ENCODE measurements around the gene HPCAL1. TPM values are rescaled to one million over a fixed set of nuclear protein-coding genes. Genes with fewer than 3 reads are reported as not detected.

Gene HPCAL1
- total RNA-seq, 1 donor from 2014 or later = 12.3 TPM

DNA sequence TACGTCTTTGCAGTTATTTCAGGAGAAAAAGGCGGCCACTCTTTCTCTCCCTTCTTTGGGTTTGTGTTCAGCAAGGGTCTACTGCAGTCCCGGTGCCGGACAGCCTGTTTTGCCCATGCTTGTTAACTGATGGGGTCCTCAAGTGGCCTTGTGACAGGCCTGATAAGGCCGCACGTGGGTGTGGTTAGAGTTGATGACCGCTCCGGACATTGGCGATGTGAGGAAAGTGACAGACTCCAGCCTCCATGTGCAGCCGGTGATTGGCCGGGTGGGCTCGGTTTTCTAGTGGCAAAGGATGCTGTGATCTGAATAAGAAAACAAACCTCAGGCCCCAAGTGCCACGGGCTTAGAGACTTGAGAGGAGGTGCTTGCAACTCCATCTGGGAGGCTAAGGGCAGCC lies 15.6 kb downstream of the HPCAL1 start:
- Histone ChIP-seq H3K27ac (ENCODE audit: low read depth, low read length) (no peak overlapping the region), H4K20me1 (ENCODE audit: insufficient read depth, low read length) (peaks cover 17% of the 10 kb centered on the region), H3K4me1 (ENCODE audit: insufficient read depth, low read length) (peaks cover 6% of the 10 kb centered on the region), H3K4me3 (ENCODE audit: insufficient read depth, low read depth, low read length) (no peak overlapping the region), H3K79me2 (ENCODE audit: insufficient read depth, low read length) (peaks cover 61% of the 10 kb centered on the region), H3K27me3 (ENCODE audit: insufficient read depth, low read length) (no peaks in the 10 kb centered on the region), H3K9me3 (ENCODE audit: insufficient read depth, low read depth, low read length) (no peaks in the 10 kb centered on the region), H3K9ac (ENCODE audit: low read length) (no peak overlapping the region), H3K36me3 (ENCODE audit: insufficient read depth, low read length) (no peaks in the 10 kb centered on the region), H3K4me2 (ENCODE audit: low read length) (no peak overlapping the region), H2AFZ (ENCODE audit: low read depth, low read length) (no peak overlapping the region)
- H3K4me1 Mint-ChIP-seq (ENCODE audit: low read depth, unreplicated experiment) = no peaks in the 10 kb centered on the region
- DNase-seq (ENCODE audit: low read depth) (no peak), FAIRE-seq (no peak)
- no peak for TF ChIP-seq EZH2 (IDR thresholded peaks at IDR 0.05; ENCODE audit: insufficient read depth, low read length)
- TF ChIP-seq, protein P1, sequence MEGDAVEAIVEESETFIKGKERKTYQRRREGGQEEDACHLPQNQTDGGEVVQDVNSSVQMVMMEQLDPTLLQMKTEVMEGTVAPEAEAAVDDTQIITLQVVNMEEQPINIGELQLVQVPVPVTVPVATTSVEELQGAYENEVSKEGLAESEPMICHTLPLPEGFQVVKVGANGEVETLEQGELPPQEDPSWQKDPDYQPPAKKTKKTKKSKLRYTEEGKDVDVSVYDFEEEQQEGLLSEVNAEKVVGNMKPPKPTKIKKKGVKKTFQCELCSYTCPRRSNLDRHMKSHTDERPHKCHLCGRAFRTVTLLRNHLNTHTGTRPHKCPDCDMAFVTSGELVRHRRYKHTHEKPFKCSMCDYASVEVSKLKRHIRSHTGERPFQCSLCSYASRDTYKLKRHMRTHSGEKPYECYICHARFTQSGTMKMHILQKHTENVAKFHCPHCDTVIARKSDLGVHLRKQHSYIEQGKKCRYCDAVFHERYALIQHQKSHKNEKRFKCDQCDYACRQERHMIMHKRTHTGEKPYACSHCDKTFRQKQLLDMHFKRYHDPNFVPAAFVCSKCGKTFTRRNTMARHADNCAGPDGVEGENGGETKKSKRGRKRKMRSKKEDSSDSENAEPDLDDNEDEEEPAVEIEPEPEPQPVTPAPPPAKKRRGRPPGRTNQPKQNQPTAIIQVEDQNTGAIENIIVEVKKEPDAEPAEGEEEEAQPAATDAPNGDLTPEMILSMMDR (IDR thresholded peaks at IDR 0.05; ENCODE audit: insufficient read depth, low read depth, low read length) = no peak
- H3K27me3 Mint-ChIP-seq (ENCODE audit: low read depth, unreplicated experiment) = peaks cover 2% of the 10 kb centered on the region
- H3K36me3 Mint-ChIP-seq (ENCODE audit: low read depth, unreplicated experiment) = peaks cover 9% of the 10 kb centered on the region
- H3K9me3 Mint-ChIP-seq (ENCODE audit: unreplicated experiment) = peaks cover 20% of the 10 kb centered on the region
- H3K4me3 Mint-ChIP-seq (ENCODE audit: unreplicated experiment) = no peak overlapping the region
- no peak overlapping the region for H3K27ac Mint-ChIP-seq (ENCODE audit: unreplicated experiment)

- no peak overlapping the region for H3K4me3 Mint-ChIP-seq (ENCODE audit: unreplicated experiment)
- peaks cover 2% of the 10 kb centered on the region for H3K4me1 Mint-ChIP-seq (ENCODE audit: low read depth, unreplicated experiment)
- Histone ChIP-seq H3K9ac (ENCODE audit: low read length) (no peak overlapping the region), H3K4me2 (ENCODE audit: low read length) (no peak overlapping the region), H3K4me1 (ENCODE audit: insufficient read depth, low read length) (peaks cover 6% of the 10 kb centered on the region), H2AFZ (ENCODE audit: low read depth, low read length) (no peak overlapping the region), H4K20me1 (ENCODE audit: insufficient read depth, low read length) (peaks cover 18% of the 10 kb centered on the region), H3K79me2 (ENCODE audit: insufficient read depth, low read length) (peaks cover 55% of the 10 kb centered on the region), H3K27ac (ENCODE audit: low read depth, low read length) (no peak overlapping the region), H3K9me3 (ENCODE audit: insufficient read depth, low read depth, low read length) (no peaks in the 10 kb centered on the region), H3K4me3 (ENCODE audit: insufficient read depth, low read depth, low read length) (no peak overlapping the region), H3K36me3 (ENCODE audit: insufficient read depth, low read length) (no peaks in the 10 kb centered on the region), H3K27me3 (ENCODE audit: insufficient read depth, low read length) (no peaks in the 10 kb centered on the region)
- DNase-seq (ENCODE audit: low read depth) (no peak), FAIRE-seq (no peak)
- peaks cover 25% of the 10 kb centered on the region for H3K9me3 Mint-ChIP-seq (ENCODE audit: unreplicated experiment)
- TF ChIP-seq, protein P1 (IDR thresholded peaks at IDR 0.05; ENCODE audit: insufficient read depth, low read depth, low read length) = no peak
- no peak for TF ChIP-seq EZH2 (IDR thresholded peaks at IDR 0.05; ENCODE audit: insufficient read depth, low read length)
- peaks cover 2% of the 10 kb centered on the region for H3K27me3 Mint-ChIP-seq (ENCODE audit: low read depth, unreplicated experiment)
- no peak overlapping the region for H3K27ac Mint-ChIP-seq (ENCODE audit: unreplicated experiment)
- peaks cover 13% of the 10 kb centered on the region for H3K36me3 Mint-ChIP-seq (ENCODE audit: low read depth, unreplicated experiment)
These were observed 17.3 kb downstream of the HPCAL1 start for GRCh38 chr2:10319892-10320574.

DNA sequence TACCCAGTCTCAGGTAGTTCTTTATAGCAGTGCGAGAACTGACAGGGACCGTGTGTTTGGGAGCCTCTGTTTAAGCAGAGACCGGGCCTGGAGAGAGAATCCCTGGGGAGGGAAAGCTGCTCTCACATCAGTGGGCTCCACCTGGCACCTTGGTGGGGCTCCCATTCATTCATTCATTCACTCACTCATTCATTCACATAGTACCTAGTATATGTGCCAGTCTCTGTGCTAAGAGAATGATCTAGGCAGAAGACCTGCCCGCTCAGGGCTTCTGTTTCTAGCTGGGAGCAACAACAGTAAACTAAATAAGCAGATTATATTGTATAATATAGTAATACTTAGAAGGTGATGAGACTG lies 17.8 kb downstream of the HPCAL1 start:
- Histone ChIP-seq H4K20me1 (ENCODE audit: insufficient read depth, low read length) (peaks cover 18% of the 10 kb centered on the region), H2AFZ (ENCODE audit: low read depth, low read length) (no peak overlapping the region), H3K4me3 (ENCODE audit: insufficient read depth, low read depth, low read length) (no peak overlapping the region), H3K4me2 (ENCODE audit: low read length) (no peak overlapping the region), H3K9me3 (ENCODE audit: insufficient read depth, low read depth, low read length) (no peaks in the 10 kb centered on the region), H3K27ac (ENCODE audit: low read depth, low read length) (no peak overlapping the region), H3K27me3 (ENCODE audit: insufficient read depth, low read length) (no peaks in the 10 kb centered on the region), H3K4me1 (ENCODE audit: insufficient read depth, low read length) (peaks cover 6% of the 10 kb centered on the region), H3K36me3 (ENCODE audit: insufficient read depth, low read length) (no peaks in the 10 kb centered on the region), H3K9ac (ENCODE audit: low read length) (no peak overlapping the region), H3K79me2 (ENCODE audit: insufficient read depth, low read length) (peaks cover 52% of the 10 kb centered on the region)
- H3K27ac Mint-ChIP-seq (ENCODE audit: unreplicated experiment) = no peak overlapping the region
- FAIRE-seq (no peak), DNase-seq (ENCODE audit: low read depth) (no peak)
- no peak overlapping the region for H3K4me3 Mint-ChIP-seq (ENCODE audit: unreplicated experiment)
- TF ChIP-seq, protein P1 (IDR thresholded peaks at IDR 0.05; ENCODE audit: insufficient read depth, low read depth, low read length) = no peak
- TF ChIP-seq EZH2 (IDR thresholded peaks at IDR 0.05; ENCODE audit: insufficient read depth, low read length) = no peak
- H3K36me3 Mint-ChIP-seq (ENCODE audit: low read depth, unreplicated experiment) = peaks cover 13% of the 10 kb centered on the region
- H3K27me3 Mint-ChIP-seq (ENCODE audit: low read depth, unreplicated experiment) = peaks cover 2% of the 10 kb centered on the region
- peaks cover 2% of the 10 kb centered on the region for H3K4me1 Mint-ChIP-seq (ENCODE audit: low read depth, unreplicated experiment)
- peaks cover 25% of the 10 kb centered on the region for H3K9me3 Mint-ChIP-seq (ENCODE audit: unreplicated experiment)
